Measurements from ENCODE around the gene PLXDC2.
"Not testable (repeated sequence)": the region's sequence is repeated elsewhere in the genome, so short reads cannot be mapped to it uniquely, and the experiment has no call there.

PLXDC2 gene

DNA sequence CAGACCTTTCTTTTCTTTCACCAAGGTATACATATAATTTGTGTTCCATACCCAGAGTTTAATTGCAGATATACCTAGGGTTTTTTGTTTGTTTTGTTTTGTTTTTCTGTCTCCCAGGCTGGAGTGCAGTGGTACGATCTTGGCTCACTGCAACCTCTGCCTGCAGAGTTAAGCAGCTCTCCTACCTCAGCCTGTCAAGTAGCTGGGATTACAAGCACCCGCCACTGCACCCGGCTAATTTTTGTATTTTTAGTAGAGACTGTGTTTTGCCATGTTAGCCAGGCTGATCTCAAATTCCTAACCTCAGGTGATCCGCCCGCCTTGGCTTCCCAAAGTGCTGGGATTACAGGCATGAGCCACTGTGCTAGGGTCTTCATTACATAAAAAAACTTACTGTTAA lies 228.9 kb downstream of the PLXDC2 start:
- DNase-seq (ENCODE audit: low read depth in 2 of 2) = not testable (repeated sequence)

DNA sequence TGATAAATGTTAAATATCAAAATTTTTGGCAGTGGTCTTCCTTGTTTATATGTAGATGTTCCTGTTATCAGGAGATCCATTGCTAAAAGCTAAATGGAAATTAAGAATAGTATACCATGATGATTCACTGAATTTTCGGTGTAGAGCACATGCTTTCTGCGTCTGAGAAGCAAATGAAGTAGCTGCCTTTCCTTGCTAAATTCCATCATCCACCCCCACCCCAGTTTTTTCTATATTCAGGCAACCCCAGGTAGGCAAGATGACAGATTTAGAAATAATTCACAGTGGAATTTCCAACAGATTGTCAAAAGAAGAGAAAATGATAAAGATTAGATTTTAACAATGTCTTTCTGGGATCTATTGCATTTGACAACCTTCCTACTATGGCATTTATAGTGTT lies 231.9 kb downstream of the PLXDC2 start:
- DNase-seq (ENCODE audit: low read depth in 2 of 2) = no peak

- no peak for DNase-seq (ENCODE audit: low read depth in 2 of 2)
Measured at GRCh38 chr10:20058135-20058534, 241.9 kb downstream of the PLXDC2 start.

- DNase-seq (ENCODE audit: low read depth in 2 of 2) = no peak
Measured at GRCh38 chr10:20059084-20059835, 243.0 kb downstream of the PLXDC2 start.

GRCh38 chr10:20065814-20066213 lies 249.6 kb downstream of the PLXDC2 start:
- no peak for DNase-seq (ENCODE audit: low read depth in 2 of 2)

GRCh38 chr10:20073167-20073566 lies 256.9 kb downstream of the PLXDC2 start:
- no peak for DNase-seq (ENCODE audit: low read depth in 2 of 2)

GRCh38 chr10:20075713-20076112 lies 259.5 kb downstream of the PLXDC2 start:
- no peak for DNase-seq (ENCODE audit: low read depth in 2 of 2)

- no peak for DNase-seq (ENCODE audit: low read depth in 2 of 2)
Measured at GRCh38 chr10:20084451-20084850, 268.2 kb downstream of the PLXDC2 start.

DNA sequence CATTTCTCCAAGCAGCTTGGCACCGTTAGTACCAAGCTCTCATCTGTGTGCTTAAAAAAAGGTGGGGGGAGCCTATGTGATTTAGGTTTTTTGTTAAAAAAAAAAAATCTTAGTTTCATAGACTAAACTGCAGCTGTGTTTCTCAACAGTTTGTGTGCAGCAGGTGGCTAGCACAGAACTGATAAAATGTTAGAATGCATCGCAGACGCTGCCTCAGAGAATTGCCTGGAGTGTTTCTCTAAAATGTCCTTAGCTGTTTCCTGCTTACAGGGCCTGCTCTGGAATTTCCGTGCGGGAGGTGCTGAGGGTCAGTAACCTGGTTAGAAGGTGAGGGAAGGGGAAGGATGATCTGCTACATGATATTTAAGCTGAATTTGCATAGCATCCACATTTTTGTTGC lies 268.9 kb downstream of the PLXDC2 start:
- no peak for DNase-seq (ENCODE audit: low read depth in 2 of 2)

DNA sequence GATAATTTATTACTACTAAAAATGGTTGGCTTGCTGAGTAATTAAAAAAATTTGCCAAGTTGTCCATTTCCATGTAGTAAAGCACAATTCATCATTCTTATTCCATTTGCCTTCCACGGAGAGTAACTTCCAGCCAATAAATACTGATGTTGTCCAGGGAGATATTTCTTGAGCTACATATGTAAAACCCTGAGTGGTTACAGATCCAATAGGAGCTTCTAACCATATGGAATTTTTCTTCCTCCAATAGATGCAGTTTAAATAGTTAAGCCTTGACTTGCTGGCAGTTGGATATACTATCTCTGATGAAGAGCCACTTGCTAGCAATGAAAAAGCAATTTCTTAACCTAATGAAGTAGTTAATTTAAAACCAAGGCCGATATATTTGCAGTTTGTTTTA lies 271.1 kb downstream of the PLXDC2 start:
- no peak for DNase-seq (ENCODE audit: low read depth in 2 of 2)

- DNase-seq (ENCODE audit: low read depth in 2 of 2) = no peak
Measured at GRCh38 chr10:20088061-20088701, 271.9 kb downstream of the PLXDC2 start.

DNA sequence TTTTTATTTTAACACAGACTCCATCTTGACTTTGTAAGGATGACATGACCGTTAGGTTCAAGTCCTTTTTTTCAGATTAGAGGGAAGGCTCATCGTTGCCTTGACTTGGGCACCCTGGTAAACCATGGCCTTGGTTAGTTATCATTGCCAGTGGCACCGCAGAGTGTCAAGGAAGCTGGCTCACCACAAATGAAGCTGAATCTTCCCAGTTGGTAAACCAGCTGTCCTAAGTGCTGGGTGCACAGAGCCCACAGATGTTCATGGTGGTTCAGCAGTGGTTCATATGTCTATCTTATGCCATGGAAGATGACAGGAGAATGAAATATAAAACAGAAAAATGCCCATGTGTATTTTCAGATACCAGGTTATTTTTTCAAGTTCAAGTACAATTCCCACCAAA lies 273.6 kb downstream of the PLXDC2 start:
- no peak for DNase-seq (ENCODE audit: low read depth in 2 of 2)

DNA sequence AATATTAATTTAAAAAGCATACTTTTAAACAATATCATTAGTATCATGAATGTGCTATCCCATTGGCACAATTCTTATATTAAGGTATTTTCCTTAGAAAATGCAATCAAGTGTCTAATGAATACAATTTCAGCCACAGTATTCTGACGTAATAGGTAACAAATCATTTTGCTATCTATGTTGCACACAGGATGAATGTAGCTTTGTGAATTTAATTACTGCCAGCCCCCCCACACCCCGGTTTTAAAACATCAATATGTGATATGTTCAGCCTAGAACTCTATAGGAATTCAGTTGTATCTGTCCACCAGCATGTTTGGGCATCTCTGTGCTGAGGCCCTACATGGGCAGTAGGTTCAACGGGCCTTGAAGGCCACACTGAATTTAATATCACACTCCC lies 274.6 kb downstream of the PLXDC2 start:
- no peak for DNase-seq (ENCODE audit: low read depth in 2 of 2)

- no peak for DNase-seq (ENCODE audit: low read depth in 2 of 2)
Measured at GRCh38 chr10:20091698-20092097, 275.5 kb downstream of the PLXDC2 start.

DNA sequence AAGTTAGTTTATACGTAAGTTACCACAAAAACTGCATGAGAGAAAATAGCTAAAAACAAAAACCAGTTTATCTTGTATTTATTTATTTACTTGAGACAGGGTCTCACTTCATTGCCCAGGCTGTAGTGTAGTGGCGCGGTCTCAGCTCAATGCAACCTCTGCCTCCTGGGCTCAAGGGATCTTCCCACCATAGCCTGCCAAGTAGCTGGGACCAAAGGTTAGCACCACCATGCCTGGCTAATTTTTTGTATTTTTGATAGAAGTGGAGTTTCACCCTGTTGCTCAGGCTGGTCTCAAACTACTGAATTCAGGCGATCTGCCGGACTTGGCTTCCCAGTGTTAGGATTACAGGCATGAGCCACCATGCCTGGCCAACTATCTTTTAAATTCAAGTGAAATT lies 277.4 kb downstream of the PLXDC2 start:
- DNase-seq (ENCODE audit: low read depth in 2 of 2) = no peak

DNA sequence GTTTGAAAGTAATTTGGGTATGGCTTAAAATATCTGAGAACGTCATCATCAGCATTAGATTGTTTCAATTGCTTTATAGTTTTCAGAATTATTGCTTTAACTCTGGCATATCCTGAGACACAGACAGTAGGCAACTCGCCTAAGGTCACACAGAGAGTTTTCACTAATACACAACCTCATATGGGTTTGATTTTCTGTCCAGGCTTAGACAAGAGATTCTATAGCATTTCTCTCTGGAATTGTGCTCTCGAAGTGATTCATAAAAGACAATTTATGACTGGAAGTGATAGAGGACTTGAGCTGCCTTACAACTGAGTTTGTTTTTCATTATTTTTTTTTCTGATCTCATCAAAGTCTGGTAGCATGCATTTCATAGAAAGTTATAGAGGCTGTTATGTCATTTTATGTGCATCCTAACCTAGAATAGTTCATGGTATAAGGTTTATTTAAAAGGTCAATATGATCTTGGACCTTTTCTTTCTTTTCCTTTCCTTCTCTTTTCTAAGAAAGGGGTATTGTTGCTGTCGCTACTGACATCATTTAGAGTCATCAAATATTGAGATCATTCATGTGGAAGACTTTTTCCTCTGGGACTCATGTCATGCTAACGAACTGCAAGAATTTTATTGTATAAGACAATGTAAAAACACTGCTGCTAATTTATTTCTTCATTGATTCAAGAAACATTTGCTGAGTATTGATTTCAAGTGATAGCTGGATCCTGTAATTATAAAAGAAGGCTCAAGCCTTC lies 278.2 kb downstream of the PLXDC2 start:
- DNase-seq (ENCODE audit: low read depth in 2 of 2) = no peak

- no peak for DNase-seq (ENCODE audit: low read depth in 2 of 2)
Measured at GRCh38 chr10:20100171-20100570, 283.9 kb downstream of the PLXDC2 start.

DNA sequence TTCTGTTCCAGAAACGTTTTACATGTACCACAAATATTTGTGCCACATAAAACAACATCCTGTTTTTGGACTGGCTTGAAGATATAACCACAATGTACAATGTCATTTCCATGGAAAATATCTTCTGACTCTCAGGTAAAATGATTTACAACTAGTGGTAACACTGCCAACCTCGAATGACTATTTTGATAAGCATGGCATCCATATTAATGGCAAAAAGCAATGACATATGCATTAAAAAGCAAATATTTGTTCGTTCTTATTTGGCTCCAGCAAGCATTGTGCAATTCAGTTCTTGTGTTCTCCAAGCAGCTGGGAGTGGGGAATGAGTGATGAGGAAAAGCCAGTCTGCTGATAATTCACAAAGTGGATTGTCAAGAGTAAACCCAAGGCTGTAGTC lies 289.0 kb downstream of the PLXDC2 start:
- DNase-seq (ENCODE audit: low read depth in 2 of 2) = no peak

- DNase-seq (ENCODE audit: low read depth in 2 of 2) = no peak
Measured at GRCh38 chr10:20105931-20106330, 289.7 kb downstream of the PLXDC2 start.

- DNase-seq (ENCODE audit: low read depth in 2 of 2) = no peak
Measured at GRCh38 chr10:20108021-20108420, 291.8 kb downstream of the PLXDC2 start.

GRCh38 chr10:20109613-20110012 lies 293.4 kb downstream of the PLXDC2 start:
- no peak for DNase-seq (ENCODE audit: low read depth in 2 of 2)

DNA sequence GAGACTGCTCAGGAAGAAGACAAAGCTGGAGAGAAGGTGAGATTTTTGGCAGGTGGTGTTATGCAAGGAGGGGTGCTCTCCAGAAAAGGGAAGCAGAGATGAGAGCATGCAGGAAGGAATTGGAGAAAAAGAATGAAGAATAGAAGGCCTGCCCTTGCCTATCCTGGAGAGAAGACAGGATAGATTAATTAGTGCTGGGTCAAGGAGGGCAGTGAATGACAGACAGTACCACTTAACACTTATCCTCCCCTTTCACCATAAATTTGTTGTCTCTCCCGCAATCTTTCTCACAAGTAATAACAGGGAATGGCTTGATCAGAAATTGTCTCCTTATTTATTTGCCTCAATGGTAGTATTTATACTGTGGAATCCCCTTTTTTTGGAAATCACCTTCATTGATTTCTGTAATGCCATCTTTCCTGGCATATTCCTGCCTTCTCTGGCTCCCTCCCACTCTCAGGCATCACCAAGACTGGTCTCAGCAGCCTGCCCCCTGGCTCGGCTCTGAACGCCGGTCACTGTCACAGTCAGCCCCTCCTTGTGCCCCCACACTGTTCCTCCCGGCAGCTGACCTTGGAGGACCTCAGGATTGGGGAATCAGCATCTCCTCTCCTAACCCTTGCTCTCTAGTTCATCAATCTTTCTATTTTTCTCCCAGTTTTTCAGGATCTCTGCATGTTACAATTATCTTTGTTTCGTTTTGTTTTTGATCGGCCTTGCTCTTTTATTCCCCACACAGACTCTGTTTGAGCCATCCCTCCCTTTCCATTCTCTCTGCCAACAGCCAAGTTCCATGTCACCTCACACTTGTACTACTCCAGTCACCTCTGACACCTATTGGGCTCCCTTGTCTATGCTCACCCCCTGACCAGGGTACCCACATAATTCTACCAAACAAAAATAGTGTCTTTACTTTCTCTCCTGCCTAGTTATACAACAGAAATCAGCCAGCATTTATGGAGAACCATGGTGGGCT lies 294.2 kb downstream of the PLXDC2 start:
- DNase-seq (ENCODE audit: low read depth in 2 of 2) = no peak

All from stimulated activated CD8-positive, alpha-beta memory T cell treated with anti-CD3 and anti-CD28 coated beads, Interleukin-15, amount 100 ng/mL, for 48 hours (primary cell).